Suppressor macrophage treated with lipopolysaccharide for 4 hours (primary cell): ENCODE data around the gene NPSR1.

ENCODE experiments used
- DNase-seq: peaks from one replicate; pipeline ENCODE4 v3.0.0-alpha.2; 2020

NPSR1 gene

DNA sequence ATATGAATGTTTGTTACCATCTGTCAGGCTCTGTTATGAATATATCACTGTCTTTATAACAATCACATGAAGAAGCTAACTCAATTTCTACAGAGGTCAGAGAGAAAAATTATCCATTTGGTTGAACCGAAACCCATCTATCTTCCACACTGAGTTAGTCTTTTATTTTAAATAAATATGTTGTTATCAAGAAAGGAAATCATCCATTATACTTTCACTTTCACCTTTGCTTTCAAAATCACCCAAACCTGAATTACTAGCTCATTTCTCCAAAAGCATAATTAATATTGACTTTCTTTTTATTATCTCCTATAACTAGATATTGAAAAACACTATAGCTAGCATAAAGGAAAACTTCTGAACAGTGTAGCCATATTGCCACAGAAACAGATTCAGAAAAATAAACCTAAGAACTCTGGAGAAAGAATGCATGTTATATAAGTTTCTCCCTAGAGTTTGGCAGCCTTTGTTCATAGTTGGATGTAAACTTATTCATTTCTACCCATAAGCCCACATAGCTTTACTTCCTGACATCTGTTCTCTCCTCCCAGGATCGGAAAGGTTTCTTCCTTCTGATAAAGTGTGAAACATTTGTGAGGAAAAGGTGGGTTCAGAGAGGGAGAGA is 66.0 kb downstream of the NPSR1 start:
- DNase-seq = peak; percentile 2

DNA sequence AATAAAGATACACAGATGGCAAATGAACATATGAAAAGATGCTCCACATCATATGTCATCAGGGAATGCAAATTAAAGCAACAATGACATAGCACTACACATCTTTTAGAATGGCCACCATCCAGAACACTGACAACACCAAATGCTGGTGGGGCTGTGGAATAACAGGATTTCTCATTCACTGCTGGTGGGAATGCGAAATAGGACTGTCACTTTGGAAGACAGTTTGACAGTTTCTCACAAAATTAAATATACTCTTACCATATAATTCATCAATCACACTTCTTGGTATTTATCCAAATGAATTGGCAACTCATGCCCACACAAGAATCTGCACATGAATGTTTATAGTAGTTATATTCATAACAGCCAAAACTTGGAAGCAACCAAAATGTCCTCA is 68.2 kb downstream of the NPSR1 start:
- DNase-seq = no peak

DNA sequence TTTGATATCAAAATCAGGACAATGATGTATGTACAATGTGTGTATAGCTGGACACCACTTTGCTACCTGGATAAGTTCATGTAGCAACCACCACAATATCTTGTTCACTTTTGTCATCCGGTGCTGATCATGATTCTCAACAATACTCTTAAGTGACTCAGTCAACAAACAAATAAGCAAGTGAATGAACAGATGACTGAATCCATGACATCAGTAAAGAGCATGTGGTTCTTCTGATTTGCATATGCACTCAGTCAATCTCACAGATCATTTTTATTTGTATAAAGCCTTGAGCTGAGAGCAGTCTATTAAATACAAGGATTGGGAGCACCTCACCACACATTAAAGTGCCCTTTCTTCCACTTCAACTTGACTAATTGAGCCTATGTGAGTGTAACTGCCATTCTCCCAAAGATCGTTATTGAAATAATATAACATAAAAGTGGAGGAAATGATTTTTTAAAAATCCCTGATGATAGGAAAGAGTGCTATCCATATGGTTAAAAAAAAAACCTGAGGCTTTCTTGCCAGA is 69.5 kb downstream of the NPSR1 start:
- DNase-seq = no peak

DNA sequence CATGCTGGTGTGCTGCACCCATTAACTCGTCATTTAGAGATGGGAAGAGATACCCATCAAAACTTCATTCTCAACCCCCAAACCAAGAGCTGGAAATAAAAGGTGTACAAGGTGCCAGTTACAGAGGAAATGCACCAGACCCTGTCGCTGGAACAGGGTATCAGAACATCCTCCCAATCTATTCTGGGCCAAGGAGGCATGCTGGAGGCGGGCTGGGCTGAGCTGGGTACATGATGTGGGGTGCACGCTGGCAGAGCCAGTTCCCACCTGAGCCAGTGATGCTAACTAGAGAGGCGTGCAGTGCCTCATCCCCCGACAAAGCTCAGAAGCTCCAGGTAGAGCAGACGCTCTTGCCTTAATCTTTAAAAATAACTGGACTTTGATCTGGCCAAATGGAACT is 70.1 kb downstream of the NPSR1 start:
- DNase-seq = no peak

DNA sequence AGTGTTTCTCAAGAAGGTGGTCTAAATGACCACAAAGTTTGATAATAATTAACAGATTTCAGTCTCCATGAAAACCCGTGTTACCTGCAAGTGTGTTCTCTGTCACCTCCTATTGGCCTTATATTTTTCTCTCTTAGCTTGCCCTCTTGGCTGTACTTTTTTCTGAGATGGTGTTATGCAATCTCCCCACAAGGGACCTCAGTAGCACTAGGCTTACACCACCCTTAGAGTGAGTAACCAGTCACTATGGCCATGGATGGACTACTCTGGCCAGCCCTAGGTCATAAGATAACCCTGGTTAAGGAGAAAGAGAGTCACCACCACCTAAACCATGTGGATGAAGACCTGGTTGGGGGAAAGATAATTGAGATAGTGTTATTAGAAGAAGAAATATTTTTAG is 76.8 kb downstream of the NPSR1 start:
- no peak for DNase-seq

DNA sequence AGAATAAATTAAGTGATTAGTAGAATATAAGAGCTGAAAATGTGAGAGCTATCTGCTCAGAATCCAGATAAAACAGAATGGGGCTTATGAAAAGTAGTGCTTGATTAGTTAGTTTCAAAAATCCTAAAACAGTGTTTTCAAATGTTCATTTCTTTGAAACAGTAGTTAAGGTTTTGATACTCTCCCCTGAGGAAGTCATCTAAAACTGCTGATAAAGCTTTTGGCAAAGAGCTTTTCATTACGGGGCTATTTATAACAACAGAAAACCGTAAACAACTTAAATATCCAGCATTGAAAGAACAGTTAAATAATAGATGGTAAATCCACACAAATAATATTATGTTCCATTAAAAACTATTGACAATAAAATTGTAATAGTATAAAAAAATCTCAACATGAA is 77.5 kb downstream of the NPSR1 start:
- DNase-seq = no peak

DNA sequence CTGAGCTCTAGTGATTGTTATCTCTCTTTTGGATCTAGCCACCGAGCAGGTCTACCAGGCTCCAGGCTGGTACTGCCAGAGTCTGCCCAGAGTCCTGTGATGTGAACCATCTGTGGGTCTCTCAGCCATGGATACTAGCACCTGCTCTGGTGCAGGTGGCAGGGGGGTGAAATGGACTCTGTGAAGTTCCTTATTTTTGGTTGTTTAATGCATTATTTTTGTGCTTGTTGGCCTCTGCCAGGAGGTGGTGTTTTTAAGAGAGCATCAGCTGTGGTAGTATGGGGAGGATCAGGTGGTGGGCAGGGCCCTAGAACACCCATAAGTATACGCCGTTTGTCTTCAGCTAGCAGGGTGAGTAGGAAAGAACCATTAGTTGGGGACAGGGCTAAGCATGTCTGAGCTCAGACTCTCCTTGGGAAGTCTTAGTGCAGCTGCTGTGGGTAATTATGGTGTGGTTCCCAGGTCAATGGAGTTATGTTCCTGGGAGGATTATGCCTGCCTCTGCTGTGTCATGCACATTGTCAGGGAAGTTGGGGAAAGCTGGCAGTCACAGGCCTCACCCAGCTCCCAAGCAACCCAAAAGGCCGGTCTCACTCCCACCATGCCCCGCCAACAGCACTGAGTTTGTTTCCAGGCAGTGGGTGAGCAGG is 81.8 kb downstream of the NPSR1 start:
- no peak for DNase-seq

DNA sequence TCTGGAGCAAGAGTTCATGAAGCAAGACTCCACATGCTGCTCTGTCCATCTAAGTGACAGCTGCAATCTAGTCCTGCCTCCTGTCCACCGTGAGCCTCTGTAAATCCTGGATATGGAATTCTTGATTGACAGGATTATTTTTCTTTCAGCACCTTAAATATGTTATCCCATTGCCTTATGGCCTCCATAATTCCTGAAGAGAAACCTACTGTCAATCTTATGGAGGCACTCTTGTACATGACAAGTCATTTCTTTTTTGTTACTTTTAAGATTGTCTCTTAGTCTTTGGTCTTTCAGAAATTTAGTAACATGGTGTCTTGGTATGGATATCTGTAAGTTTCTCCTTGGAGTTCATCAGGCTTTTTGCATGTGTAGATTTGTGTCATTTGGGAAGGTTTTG is 82.8 kb downstream of the NPSR1 start:
- DNase-seq = no peak

DNA sequence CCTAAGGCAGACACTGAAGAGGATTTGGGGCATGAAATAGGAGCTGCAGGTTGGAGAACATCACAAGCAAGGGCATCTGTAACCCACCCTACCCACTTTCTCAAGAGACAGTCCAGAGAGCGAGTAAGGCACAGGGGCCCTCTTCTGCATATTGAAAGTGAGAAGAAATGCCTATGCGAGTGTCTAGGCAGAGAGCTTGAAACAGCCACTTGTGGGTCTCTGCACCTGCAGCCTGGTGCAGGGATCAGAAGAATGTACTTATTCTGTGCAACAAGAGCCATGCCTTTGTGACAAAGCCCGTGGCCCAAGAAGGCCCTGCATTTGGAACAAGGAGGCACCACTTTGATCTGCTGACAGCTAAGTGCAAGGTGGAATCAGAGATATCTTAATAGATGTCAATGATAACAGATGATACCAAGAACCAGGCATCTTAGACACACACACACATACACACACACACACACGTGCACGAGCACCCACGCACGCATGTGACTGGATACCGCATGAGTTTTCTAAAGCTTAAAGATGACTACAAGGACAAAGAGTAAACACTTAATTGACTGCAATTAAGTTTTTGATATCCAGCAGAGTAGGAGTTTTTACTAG is 89.3 kb downstream of the NPSR1 start:
- no peak for DNase-seq

DNA sequence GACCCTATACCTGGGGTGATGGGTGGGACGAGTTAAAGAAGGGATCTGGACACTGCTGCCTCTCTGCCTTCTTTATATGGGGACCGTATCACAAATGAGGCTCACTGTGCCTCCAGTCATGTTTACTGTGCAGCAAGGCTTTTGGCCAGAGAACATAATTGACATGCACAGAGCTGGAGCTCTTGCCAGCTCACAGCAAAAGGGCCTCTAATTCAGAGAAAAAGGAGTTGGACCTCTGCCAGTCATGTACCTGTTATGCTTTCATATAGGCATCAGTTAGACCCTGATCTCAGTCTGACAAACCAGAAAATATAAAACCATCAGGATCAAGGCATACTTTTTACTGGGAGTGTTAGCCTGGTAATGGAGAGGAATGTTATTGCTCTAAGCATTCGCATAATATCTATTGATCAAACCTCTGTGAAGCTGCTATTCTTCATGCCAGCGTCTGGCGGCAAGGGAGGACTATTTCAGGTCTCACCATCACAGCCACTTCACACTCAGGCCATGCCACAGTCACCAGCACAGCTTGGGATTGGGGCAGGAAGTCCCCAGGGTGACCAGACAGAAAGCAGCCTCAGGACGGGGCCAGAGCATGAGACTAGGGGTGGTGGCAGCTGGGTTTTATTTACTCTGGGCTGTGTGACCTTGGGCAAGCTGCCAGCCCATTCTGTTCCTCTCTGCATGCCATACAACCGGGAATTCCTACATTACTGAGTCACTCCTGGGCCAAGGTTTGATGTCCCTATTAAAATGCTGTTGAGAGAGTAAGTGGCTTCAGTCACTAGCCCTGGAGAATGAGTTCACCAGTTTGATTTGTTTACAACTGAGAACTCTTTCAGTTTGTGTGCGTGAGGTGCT is 90.1 kb downstream of the NPSR1 start:
- no peak for DNase-seq

DNA sequence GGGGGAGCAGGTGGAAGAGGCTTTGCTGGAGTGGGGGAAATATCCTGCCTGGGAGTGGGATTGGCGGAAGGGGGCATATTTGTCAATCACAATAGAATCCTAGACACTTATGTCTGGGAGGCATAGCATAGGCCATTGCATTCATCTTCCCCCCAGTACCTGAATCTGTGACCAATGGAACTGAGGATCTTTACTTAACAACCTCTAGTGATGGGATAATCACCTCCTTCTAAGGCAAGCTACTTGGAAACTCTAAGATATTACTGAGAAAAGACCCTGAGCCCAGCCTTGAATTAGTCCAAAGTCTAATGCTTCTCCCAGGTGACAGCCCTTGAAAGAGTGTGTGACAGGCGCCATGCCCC is 90.7 kb downstream of the NPSR1 start:
- DNase-seq = no peak

DNA sequence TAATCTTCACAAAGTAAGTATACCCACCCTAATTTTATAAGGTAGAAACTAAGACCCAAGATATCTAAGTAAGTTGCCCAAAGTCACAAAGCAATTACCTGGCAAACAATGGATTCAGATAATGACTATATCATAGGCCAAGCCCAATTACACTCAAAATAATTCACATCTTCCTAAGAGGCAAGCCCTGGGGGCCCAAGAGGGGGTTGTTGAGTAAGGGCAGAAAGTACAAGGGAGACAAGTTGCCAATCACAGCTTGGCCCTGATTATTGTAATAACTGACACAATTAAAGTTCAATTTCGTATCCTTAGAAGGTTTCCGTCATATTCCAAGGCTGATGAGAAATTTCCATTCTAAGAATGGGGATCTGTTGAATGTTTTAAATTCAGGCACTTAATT is 91.4 kb downstream of the NPSR1 start:
- no peak for DNase-seq

DNA sequence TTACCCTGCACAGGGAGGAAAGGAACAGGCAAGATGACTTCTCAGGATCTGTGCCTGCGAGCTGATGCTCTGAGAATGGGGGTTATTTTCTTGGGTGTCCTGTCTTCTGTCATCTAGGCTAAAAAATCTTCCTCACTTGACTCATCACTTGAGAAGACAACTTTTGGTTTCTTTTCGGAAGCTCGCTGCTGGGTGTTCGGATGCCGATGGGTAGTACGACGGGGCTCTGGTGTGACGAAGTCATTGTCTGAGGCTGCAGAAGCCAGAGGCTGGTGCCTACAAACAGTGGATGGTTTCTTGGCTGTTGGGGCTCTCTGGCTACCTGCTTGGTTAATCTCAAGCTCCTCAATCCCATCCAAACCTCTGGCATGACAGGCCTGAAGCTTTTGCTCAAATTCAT is 92.2 kb downstream of the NPSR1 start:
- DNase-seq = no peak

DNA sequence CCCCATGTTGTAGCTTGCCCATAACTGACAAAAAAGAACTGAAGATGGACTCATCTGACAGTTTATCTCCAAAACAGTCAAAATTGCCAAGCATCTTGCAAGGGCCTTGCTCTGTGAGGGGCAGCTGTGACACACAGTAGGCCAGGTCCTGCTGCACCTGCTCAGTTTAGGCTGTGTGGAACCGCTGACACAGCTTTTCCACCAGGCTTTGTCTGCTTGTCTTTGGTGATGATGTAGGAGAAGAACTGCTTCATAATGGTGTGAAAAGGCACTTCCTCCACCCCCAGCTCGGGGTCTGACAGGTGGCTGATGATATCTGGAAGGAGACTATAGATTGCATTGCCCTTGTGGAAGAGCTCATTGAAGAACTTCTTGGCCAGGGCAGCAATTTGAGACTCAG is 92.6 kb downstream of the NPSR1 start:
- DNase-seq = no peak

DNA sequence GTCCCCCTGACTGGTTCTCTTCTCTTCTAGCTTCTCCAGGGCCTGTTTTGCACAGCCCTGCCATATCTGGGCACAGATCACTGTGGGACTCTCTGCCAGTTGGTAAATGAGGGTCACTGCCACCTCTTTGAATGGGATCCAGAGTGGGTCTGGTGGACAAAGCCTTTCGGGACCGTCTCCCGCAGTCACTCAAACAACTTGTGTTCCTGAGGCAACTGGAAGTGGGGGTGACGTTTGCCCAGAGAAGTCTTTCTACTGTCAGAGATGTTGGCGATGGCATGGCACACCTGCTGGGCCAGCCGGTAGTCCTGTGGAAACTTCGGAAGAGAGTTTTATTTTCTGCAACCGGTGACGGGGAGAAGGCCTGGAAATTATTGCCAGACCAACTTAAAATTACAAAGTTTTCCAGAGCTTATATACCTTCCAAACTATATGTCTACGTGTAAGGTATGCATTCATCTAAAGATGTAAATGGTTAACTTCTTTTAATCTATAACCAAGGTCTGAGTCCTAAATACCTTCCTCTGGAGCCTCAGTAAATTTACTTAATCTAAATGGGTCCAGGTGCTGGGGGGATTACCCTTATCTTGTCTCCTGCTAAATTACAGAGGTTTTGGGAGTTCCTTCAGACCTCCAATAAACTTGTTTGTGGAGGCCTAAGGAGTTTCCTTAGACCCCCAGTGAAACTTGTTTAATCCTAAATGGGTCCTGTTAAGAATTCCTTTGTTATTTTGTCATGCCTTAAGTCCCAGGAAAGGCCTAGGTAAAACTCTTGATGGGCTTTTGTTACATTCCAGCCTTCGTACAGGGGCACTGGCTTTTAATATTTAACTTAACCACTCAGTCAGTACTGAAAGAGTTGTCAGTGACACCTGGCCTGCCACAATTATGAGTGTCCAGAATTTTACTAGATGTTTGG is 94.0 kb downstream of the NPSR1 start:
- DNase-seq = no peak

DNA sequence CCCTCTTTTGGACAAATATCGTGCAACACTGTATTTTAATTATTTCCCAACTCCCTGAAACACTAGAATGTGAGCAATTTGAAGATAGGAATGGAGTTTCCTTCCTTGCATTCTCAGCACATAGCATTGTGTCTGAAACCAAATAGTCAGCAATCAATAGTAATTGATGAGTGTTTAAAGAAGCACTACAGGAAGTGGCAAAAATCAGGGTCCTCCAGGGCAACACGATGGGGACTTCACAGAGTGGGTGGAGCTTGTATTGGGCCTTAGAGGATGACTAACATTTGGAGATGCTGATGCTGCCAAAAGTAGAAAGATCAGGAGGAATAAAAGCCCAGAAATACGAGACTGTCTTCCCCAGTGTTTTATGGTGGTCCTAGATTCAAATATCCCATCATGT is 94.9 kb downstream of the NPSR1 start:
- DNase-seq = no peak

DNA sequence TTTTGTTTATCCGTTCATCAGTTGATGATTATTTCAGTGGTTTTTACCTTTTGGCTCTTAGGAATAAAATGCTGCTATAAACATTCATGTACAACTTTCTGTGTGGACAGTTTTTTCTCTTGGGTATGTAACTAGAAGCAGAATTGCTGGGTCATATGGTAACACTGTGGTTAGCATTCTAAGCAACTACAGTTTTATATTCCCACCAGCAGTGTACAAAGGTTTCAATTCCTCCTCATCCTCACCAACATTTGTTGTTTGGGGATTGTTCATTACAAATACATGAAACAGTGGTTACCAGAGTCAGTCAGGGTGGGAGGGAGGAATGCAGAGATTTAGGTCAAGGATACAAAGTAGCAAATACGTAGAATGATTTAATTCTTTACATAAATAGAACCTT is 97.0 kb downstream of the NPSR1 start:
- no peak for DNase-seq

DNA sequence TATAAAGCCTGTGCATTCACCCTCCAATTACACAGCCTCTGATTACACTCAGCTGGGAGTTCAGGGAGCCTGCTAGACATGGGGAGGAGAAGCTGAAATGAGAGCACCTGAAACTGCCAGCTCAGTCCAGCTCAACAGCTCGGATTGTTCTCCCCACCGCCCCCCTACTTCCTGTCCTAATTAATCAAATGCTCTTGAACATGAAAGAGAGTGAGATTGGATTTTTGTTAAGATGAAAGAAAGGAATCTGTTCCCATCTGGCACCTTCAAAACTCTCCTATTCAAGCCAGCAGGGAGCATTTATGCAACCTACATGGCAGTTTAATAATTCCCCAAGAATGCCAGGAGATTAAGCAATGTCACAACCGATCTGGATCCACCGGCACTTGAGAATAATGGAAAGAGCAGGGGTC is 98.0 kb downstream of the NPSR1 start:
- DNase-seq = no peak

DNA sequence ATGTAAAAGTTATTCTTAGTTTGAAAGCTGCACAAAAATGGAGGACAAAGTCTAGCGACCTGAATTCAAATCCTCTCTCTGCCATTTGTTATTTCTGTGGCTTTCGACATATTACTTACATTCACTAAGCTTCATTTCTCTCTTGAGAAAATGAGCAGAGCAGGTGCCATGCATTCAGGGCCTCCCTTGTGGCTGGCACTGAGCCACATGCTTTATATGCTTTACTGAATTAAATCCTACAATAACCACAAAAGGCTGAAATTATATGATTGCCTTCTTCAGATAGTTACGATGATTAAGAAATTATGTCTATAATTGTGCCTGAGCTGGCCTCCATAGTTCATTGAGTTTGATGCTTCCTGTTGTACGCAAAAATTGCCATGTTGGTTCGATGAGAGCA is 98.7 kb downstream of the NPSR1 start:
- DNase-seq = no peak

DNA sequence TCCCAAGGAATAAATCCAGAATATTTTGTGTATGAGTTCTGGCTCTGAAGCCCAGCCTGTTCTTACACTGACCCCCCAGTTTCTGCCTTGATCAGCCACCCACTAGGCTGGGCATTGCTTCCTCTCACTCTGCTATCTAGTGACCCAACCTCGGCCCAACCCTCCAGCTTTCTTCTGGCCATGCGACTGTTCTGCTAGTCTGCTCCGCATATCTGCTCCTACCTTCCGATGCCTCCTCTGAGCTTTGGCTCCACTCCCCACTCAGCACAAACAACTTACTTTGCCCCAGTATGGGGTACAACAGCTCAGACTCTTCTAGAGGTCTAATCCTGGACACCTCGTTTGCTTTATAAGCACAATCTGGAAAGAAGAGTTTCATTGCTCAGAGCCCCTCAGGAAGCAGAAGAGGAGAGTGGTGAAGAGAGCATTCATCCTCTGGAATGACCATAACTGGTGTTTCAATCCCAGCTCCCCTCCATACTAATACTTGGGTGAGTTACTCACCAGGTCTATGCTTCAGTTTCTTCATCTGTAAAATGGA is 99.6 kb downstream of the NPSR1 start:
- DNase-seq = no peak

DNA sequence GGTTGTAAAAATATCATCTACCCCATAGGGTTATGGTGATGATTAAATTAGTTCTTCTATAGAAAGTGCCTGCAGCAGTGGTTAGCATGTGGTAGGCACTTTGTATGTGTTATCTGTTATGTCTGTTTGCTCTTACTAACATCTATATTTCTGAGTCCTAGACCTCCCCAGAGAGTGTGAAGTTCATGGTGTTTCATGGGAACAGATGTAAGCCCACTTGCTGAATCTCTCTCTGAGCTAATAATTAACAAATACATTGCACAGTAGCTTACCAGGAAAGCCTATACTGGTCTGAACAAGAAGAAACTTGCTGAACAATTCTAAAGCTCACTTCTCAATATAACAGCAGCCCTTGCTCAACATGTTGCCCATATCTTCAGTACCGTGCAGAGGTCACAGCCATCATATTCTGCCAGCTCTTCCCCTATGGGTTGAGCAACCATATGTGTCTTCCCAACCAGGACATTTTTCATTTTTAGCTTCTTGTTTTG is 100.1 kb downstream of the NPSR1 start:
- no peak for DNase-seq
